GM12891 (cell line): ENCODE results near the gene LDAH.

Source experiments
- POLR2A ChIP-seq: IDR thresholded peaks from 2 replicates; pipeline ENCODE4 v1.6.1; 2011; ENCODE audit warnings: low read depth, low read length, control low read depth
- POLR2AphosphoS5 ChIP-seq: IDR thresholded peaks from 2 replicates; pipeline ENCODE4 v1.6.1; 2011; ENCODE audit warnings: low read depth, low read length, control low read depth
- POU2F2 ChIP-seq: IDR thresholded peaks from 2 replicates; pipeline ENCODE4 v1.6.1; 2011; ENCODE audit warnings: low read depth, mild to moderate bottlenecking, control low read depth, low read length, moderate library complexity
- SPI1 ChIP-seq: IDR thresholded peaks from 2 replicates; pipeline ENCODE4 v1.6.1; 2011; ENCODE audit warnings: low read depth, low read length, control low read depth
- TAF1 ChIP-seq: IDR thresholded peaks from 2 replicates; pipeline ENCODE4 v1.6.1; 2011; ENCODE audit warnings: low read depth, low read length, control low read depth

GRCh38 chr2:20725782-20726181, 97.1 kb downstream of the LDAH start:
- TF ChIP-seq POLR2A (no peak), POLR2AphosphoS5 (no peak), SPI1 (no peak), POU2F2 (no peak), TAF1 (no peak)
